ENCODE results near the gene ULBP1. TPM values are rescaled to one million over a fixed set of nuclear protein-coding genes. Genes with fewer than 3 reads are reported as not detected.
"Not testable (repeated sequence)": the region's sequence is repeated elsewhere in the genome, so short reads cannot be mapped to it uniquely, and the experiment has no call there.

The ULBP1 gene
- total and polyA plus RNA-seq, 5 donors = 0.20 to 0.22 (median 0.20) TPM; not detected in 1

DNA sequence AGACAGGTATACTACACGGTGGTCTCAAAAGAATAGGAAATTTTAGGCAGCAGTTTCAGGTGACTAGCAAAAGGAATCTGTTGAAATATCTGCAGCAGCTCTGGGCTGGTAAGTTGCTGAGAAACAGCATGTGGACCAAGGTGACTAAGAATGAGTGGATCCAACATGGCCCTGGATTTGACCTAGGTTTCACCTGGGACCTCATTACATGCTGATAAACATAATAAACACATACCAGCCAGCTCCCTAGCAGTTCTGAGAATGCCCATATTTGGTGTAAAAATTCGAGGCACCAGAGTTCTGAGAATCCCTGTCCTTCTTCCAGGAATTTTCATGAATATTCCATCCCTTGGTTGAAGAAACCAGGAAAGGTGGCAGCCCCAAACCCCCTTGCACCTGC lies 10.4 kb upstream of the ULBP1 start:
- not testable (repeated sequence) for DNase-seq
- 27% methylated on average over 2 of the region's 2 CpGs for WGBS

DNA sequence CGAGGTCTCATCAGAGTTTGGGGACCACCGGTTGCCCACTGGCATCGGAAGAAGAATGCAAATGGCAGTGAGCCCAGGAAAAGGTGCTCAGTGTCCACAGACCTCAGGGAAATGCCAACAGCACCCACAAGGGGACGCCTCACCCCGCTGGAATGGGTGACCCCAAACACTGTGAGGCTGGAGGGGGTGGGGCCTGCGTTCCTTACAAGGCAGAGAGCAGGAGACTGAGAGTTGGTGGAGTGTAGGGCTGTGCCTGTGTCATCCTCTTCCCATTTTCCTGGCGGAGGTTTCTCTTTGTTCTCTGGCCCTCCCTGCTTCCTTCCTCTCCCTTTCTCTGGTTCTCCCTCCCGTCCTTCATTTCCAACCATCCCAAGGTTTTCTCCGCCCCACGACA lies 9.8 kb upstream of the ULBP1 start:
- H3K27ac ChIP-seq (ENCODE audit: low read length); H3K4me1 ChIP-seq (ENCODE audit: control insufficient read depth, insufficient read depth, low read length); intact Hi-C loops (cut with DNase I); DNase-seq; H3K9me3 ChIP-seq (ENCODE audit: control insufficient read depth, low read length); H3K4me3 ChIP-seq (ENCODE audit: low read length); H3K27me3 ChIP-seq (ENCODE audit: control insufficient read depth, insufficient read depth): not testable (repeated sequence)
- 0% methylated on average over 3 of the region's 10 CpGs for WGBS
- ATAC-seq = peak; percentile 60 to 69

More for the DNA sequence above, 10.4 kb upstream of the ULBP1 start:
- H3K27me3 ChIP-seq (ENCODE audit: control insufficient read depth, insufficient read depth); ATAC-seq; H3K9me3 ChIP-seq (ENCODE audit: control insufficient read depth, low read length); H3K4me3 ChIP-seq (ENCODE audit: low read length); H3K4me1 ChIP-seq (ENCODE audit: control insufficient read depth, insufficient read depth, low read length); intact Hi-C loops (cut with DNase I); H3K27ac ChIP-seq (ENCODE audit: low read length): not testable (repeated sequence)

DNA sequence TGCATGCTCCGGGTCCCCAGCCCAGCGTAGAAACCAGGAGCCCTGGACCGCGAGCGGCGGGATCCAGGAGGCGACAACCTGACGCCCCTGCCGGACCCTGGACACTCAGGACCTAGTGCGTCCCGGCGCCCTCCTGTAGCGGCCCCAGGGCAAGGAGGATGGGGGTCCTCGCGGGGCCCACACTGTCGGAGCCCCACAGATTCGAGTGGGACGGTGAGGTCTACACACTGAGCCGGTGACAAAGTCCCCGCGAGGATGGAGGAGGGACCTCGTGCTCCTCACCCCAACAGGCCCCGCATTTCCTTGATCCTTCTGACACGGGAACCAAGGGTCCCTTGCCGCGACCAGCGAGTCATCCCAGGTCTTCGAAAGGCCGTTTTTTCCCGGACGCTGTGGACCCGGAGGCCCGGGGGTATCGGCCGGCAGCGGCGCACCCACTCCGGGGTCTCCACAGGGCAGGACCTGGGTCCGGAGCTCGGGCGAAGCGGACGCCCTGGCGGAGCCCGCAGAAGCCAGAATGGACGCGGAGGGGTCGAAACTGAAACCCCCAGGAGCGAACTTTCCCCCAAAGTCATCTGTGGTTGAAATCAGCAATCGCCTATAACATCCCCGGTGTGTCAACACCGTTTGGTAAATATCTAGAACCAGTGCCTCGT lies 9.3 kb upstream of the ULBP1 start:
- H3K9me3 ChIP-seq (ENCODE audit: control insufficient read depth, low read length); H3K4me3 ChIP-seq (ENCODE audit: low read length); H3K27ac ChIP-seq (ENCODE audit: low read length); H3K4me1 ChIP-seq (ENCODE audit: control insufficient read depth, insufficient read depth, low read length); intact Hi-C loops (cut with DNase I); DNase-seq; H3K27me3 ChIP-seq (ENCODE audit: control insufficient read depth, insufficient read depth): not testable (repeated sequence)
- WGBS = 7% methylated on average over 33 of the region's 53 CpGs
- ATAC-seq = peak; percentile 43 to 50

GRCh38 chr6:149954984-149955653 lies 8.6 kb upstream of the ULBP1 start:
- H3K9me3 ChIP-seq (ENCODE audit: control insufficient read depth, low read length); H3K4me1 ChIP-seq (ENCODE audit: control insufficient read depth, insufficient read depth, low read length); H3K27ac ChIP-seq (ENCODE audit: low read length); H3K27me3 ChIP-seq (ENCODE audit: control insufficient read depth, insufficient read depth); intact Hi-C loops (cut with DNase I); H3K4me3 ChIP-seq (ENCODE audit: low read length); ATAC-seq; DNase-seq: not testable (repeated sequence)
- 25% methylated on average over 12 of the region's 21 CpGs for whole genome bisulfite sequencing

DNA sequence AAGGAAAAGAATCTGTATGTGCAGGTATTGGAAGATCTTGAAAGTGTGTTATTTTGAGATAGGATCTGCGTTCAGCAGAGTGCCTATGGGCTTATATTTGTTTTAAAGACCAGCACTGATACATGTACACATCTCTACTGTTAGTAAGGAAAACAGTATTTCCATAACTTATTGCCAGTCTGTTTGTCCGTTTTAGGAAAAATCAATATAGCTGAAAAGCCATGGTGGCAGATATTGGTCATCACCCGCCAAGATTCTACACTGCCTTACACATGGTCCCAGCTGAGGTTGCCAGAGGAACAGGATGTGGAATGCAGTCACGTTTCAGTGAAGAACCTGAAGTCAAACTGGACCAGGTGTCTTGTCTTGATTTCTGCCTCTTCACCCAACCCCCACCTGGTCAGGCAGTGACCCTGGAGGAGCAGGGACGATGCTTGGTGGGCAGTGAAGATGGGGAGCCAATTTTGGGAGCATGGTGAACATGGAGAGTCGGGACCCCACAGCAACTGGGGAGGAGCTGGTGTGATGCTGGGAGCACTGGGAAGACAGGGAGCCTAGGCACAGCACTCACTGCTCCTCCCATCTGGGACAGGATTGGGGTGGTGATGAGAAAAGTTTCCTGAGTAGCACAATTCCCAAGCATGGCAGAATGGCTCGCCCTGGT lies 8.0 kb upstream of the ULBP1 start:
- H3K9me3 ChIP-seq (ENCODE audit: control insufficient read depth, low read length); H3K4me1 ChIP-seq (ENCODE audit: control insufficient read depth, insufficient read depth, low read length); intact Hi-C loops (cut with DNase I); H3K4me3 ChIP-seq (ENCODE audit: low read length); H3K27ac ChIP-seq (ENCODE audit: low read length); DNase-seq; ATAC-seq; H3K27me3 ChIP-seq (ENCODE audit: control insufficient read depth, insufficient read depth): not testable (repeated sequence)
- 34% methylated on average over 7 of the region's 7 CpGs for WGBS

GRCh38 chr6:149958124-149958523 lies 5.6 kb upstream of the ULBP1 start:
- intact Hi-C loops (cut with DNase I); H3K27ac ChIP-seq (ENCODE audit: low read length); DNase-seq; H3K27me3 ChIP-seq (ENCODE audit: control insufficient read depth, insufficient read depth); H3K4me1 ChIP-seq (ENCODE audit: control insufficient read depth, insufficient read depth, low read length); H3K4me3 ChIP-seq (ENCODE audit: low read length); H3K9me3 ChIP-seq (ENCODE audit: control insufficient read depth, low read length); ATAC-seq: not testable (repeated sequence)
- 42% methylated on average over 3 of the region's 3 CpGs for WGBS

GRCh38 chr6:149959806-149960205 lies 3.9 kb upstream of the ULBP1 start:
- H3K27ac ChIP-seq (ENCODE audit: low read length); H3K9me3 ChIP-seq (ENCODE audit: control insufficient read depth, low read length); H3K27me3 ChIP-seq (ENCODE audit: control insufficient read depth, insufficient read depth); H3K4me1 ChIP-seq (ENCODE audit: control insufficient read depth, insufficient read depth, low read length); intact Hi-C loops (cut with DNase I); DNase-seq; H3K4me3 ChIP-seq (ENCODE audit: low read length); ATAC-seq: not testable (repeated sequence)
- WGBS = 71% methylated on average over 2 of the region's 4 CpGs

- intact Hi-C loops (cut with DNase I) = no loop called here
- ATAC-seq = no peak
- H3K4me3 ChIP-seq (ENCODE audit: low read length) = no peak overlapping the region
- 78% methylated on average over 6 of the region's 6 CpGs for WGBS
- peak in 1 of 3 donors; percentile 17 for DNase-seq
- H3K4me1 ChIP-seq (ENCODE audit: control insufficient read depth, insufficient read depth, low read length) = peaks cover 4% of the 10 kb centered on the region
- no peaks in the 10 kb centered on the region for H3K9me3 ChIP-seq (ENCODE audit: control insufficient read depth, low read length)
- no peak overlapping the region for H3K27ac ChIP-seq (ENCODE audit: low read length)
- H3K27me3 ChIP-seq (ENCODE audit: control insufficient read depth, insufficient read depth) = no peaks in the 10 kb centered on the region
Observed at GRCh38 chr6:149960488-149960887, 3.3 kb upstream of the ULBP1 start.

DNA sequence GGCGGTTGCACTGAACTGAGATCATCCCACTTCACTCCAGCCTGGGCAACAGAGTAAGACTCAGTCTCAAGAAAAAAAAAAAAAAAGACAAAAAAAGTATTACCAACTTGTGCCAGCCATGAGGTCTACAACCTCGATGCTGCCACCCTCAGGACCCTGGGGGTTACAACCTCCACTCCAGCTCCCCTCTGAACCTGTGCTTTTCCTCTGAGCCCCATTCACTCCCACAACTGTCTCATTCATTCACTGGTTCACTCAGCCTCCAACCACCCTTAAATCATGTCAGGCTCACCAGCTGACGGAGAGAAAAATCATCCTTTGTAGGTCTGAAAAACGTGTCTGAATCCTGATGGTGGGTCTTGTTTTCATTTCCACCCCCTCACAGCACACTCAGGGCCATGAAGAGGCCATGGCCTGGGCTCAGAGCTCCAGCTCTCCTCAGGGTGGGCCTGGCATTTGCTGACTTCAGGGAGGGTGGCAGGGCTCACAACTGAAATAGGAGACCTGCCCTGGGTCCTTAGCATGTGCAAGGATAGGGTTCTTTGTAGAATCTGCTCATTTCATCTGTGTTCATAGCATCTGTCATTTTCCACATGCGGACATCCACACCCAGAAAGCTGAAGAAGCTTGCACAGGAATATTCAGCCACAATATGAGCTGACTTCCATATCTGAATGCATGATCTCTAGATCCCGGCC lies 1.9 kb upstream of the ULBP1 start:
- 67% methylated on average over 6 of the region's 6 CpGs for WGBS
- Histone ChIP-seq H3K4me3 (ENCODE audit: low read length) (no peak overlapping the region), H3K27me3 (ENCODE audit: control insufficient read depth, insufficient read depth) (no peaks in the 10 kb centered on the region), H3K9me3 (ENCODE audit: control insufficient read depth, low read length) (no peaks in the 10 kb centered on the region), H3K4me1 (ENCODE audit: control insufficient read depth, insufficient read depth, low read length) (peaks cover 4% of the 10 kb centered on the region), H3K27ac (ENCODE audit: low read length) (no peak overlapping the region)
- ATAC-seq (no peak), DNase-seq (no peak)
- intact Hi-C loops (cut with DNase I) = no loop called here

GRCh38 chr6:149962461-149963211 lies 1.1 kb upstream of the ULBP1 start:
- Histone ChIP-seq H3K9me3 (ENCODE audit: control insufficient read depth, low read length) (no peaks in the 10 kb centered on the region), H3K27me3 (ENCODE audit: control insufficient read depth, insufficient read depth) (no peaks in the 10 kb centered on the region), H3K4me3 (ENCODE audit: low read length) (no peak overlapping the region), H3K27ac (ENCODE audit: low read length) (no peak overlapping the region), H3K4me1 (ENCODE audit: control insufficient read depth, insufficient read depth, low read length) (peaks cover 4% of the 10 kb centered on the region)
- 75% methylated on average over 6 of the region's 7 CpGs for WGBS
- intact Hi-C loops (cut with DNase I) = no loop called here
- DNase-seq (peak in 1 of 3 donors; percentile 38), ATAC-seq (no peak)
